PC-9 (cell line): ENCODE data around the gene TBC1D24. TPM values are rescaled to one million over a fixed set of nuclear protein-coding genes. Genes with fewer than 3 reads are reported as not detected.
A peak's percentile ranks its signal among the peaks of the same experiment; 100 is the strongest.

Source experiments
- BruUV-seq: library from RNA; stranded (reverse); fragments of 400-500 nt; replicated peaks from 2 replicates; lab custom pipeline; 2021; lab: Mats Ljungman, UMichigan
- CTCF ChIA-PET: fragments of 300-600 bp; sonication (Branson Sonifier 250); formaldehyde crosslinking; loops from one replicate; lab custom pipeline; 2022; ENCODE audit warnings: antibody characterized with exemption; lab: Charles Lee
- POLR2A ChIA-PET: fragments of 300-600 bp; sonication (Branson Sonifier 250); formaldehyde crosslinking; loops from one replicate; lab custom pipeline; 2022; ENCODE audit warnings: antibody characterized with exemption; ENCODE audit not compliant: unreplicated experiment; lab: Charles Lee
- DNase-seq, 2 experiments: peaks; one replicate each; pipeline versions ENCODE4 v3.0.0 to v3.0.0-alpha.2; 2015 to 2022; ENCODE audit warnings: mixed read lengths in 1 of 2
- H2AFZ ChIP-seq: fragments of 200-600 bp; sonication (generic); 2 replicates; pipeline ENCODE4 v1.8.1; 2017; ENCODE audit warnings: antibody characterized with exemption
- H3F3A ChIP-seq: fragments of 200-600 bp; sonication (generic); 2 replicates; pipeline ENCODE4 v1.8.1; 2017; ENCODE audit warnings: antibody characterized with exemption, mild to moderate bottlenecking, low read depth; ENCODE audit not compliant: insufficient read depth
- H3K27ac ChIP-seq: fragments of 200-600 bp; sonication (generic); 2 replicates; pipeline ENCODE4 v1.6.1; 2016; ENCODE audit warnings: mixed run types
- H3K27me3 ChIP-seq: fragments of 200-600 bp; sonication (generic); 2 replicates; pipeline ENCODE4 v1.6.1; 2016; ENCODE audit warnings: low read depth, mixed run types; ENCODE audit not compliant: insufficient read depth
- H3K36me3 ChIP-seq: fragments of 200-600 bp; sonication (generic); 2 replicates; pipeline ENCODE4 v1.6.1; 2016; ENCODE audit warnings: low read depth, mixed run types
- H3K4me1 ChIP-seq: fragments of 200-600 bp; sonication (generic); replicated peaks from 2 replicates; pipeline ENCODE4 v1.6.1; 2016; ENCODE audit warnings: mixed run types; ENCODE audit not compliant: insufficient read depth
- H3K4me2 ChIP-seq: fragments of 200-600 bp; sonication (generic); 2 replicates; pipeline ENCODE4 v1.6.1; 2017; ENCODE audit warnings: mixed run types
- H3K4me3 ChIP-seq: fragments of 200-600 bp; sonication (generic); 2 replicates; pipeline ENCODE4 v1.6.1; 2016; ENCODE audit warnings: mixed run types
- H3K79me2 ChIP-seq: fragments of 200-600 bp; sonication (generic); 2 replicates; pipeline ENCODE4 v1.6.1; 2017; ENCODE audit warnings: low read depth, mixed run types
- H3K9me2 ChIP-seq: fragments of 200-600 bp; sonication (generic); 2 replicates; pipeline ENCODE4 v1.8.1; 2017; ENCODE audit warnings: mild to moderate bottlenecking; ENCODE audit not compliant: insufficient read depth
- H3K9me3 ChIP-seq: fragments of 200-600 bp; sonication (generic); 2 replicates; pipeline ENCODE4 v1.8.1; 2016; ENCODE audit warnings: low read depth; ENCODE audit not compliant: insufficient read depth
- H4K20me1 ChIP-seq: fragments of 200-600 bp; sonication (generic); 2 replicates; pipeline ENCODE4 v1.8.1; 2017; ENCODE audit not compliant: insufficient read depth
- CTCF ChIP-seq: fragments of 200-600 bp; sonication (generic); conservative IDR thresholded peaks from 2 replicates; pipeline ENCODE4 v1.6.1; 2017; ENCODE audit warnings: mixed run types, antibody characterized with exemption, mild to moderate bottlenecking, moderate library complexity
- EZH2 ChIP-seq: fragments of 200-600 bp; sonication (generic); IDR thresholded peaks from 2 replicates; pipeline ENCODE4 v1.8.0; 2017; ENCODE audit warnings: antibody characterized with exemption, low read depth
- intact Hi-C: fragments of 100-400 bp; cut with micrococcal nuclease; formaldehyde crosslinking; loops from one replicate; pipeline ENCODE4 v1.10.0; 2022; ENCODE audit not compliant: unreplicated experiment
- total RNA-seq: library from RNA; stranded (reverse); gene quantifications from 2 replicates; pipeline ENCODE4 v1.2.3, GENCODE V29; 2021

The TBC1D24 gene
- total RNA-seq, 1 experiment from 2014 or later = 30.0 TPM

DNA sequence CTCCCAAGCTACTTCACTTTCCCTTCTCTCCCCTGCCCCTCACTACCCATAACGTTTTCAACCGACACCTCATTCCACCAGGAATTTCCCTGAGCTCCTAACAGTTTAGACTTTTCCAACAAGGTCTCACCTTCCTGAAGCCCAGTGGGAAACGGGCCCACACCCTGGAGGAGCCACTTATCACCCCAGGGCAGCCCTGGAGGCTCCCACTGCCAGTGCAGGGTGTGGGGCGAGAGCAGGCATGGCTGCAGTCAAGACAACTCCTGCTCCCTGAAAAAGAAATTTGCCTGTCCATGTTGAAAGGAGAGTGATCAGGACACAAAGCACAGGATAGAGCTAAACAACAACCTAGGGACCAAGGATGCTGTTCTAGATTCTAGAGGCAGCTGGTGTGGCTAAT is 47.4 kb upstream of the TBC1D24 start:
- H2AFZ ChIP-seq = no peak overlapping the region
- H3K4me3 ChIP-seq = no peak overlapping the region
- TF ChIP-seq EZH2 = no peak
- TF ChIP-seq CTCF = no peak
- no peak for DNase-seq
- H3F3A ChIP-seq = peaks cover 20% of the 10 kb centered on the region; the same call in 1 of the 2 replicates
- no peaks in the 10 kb centered on the region; the same call in 1 of the 2 replicates for H3K36me3 ChIP-seq
- H3K79me2 ChIP-seq = peaks cover 31% of the 10 kb centered on the region
- H3K27ac ChIP-seq = no peak overlapping the region
- ChIA-PET POLR2A (interaction anchor here (0.7 kb wide), 1 partner anchor 92 kb away, joined by 4 read pairs; no protein-coding TSS in a partner anchor), CTCF (no interaction called here)
- H3K4me2 ChIP-seq = peak overlapping the region; percentile 82
- intact Hi-C loops = loop anchor here (5.0 kb wide), 1 partner anchor 75 kb away; no protein-coding TSS in a partner anchor
- no peaks in the 10 kb centered on the region; the same call in 1 of the 2 replicates for H4K20me1 ChIP-seq
- no peaks in the 10 kb centered on the region for H3K9me3 ChIP-seq
- H3K4me1 ChIP-seq = peaks cover 40% of the 10 kb centered on the region
- BruUV-seq = no TSS peak
- no peaks in the 10 kb centered on the region for H3K27me3 ChIP-seq
- H3K9me2 ChIP-seq = no peaks in the 10 kb centered on the region

- Histone ChIP-seq H3K27me3 (no peaks in the 10 kb centered on the region), H3K9me2 (no peaks in the 10 kb centered on the region), H3F3A (peaks cover 20% of the 10 kb centered on the region; the same call in 1 of the 2 replicates), H3K79me2 (peaks cover 38% of the 10 kb centered on the region), H3K9me3 (no peaks in the 10 kb centered on the region), H3K36me3 (no peaks in the 10 kb centered on the region; the same call in 1 of the 2 replicates), H3K4me1 (peaks cover 40% of the 10 kb centered on the region), H4K20me1 (no peaks in the 10 kb centered on the region; the same call in 1 of the 2 replicates), H3K4me3 (peak overlapping the region; percentile 99), H3K4me2 (peak overlapping the region; percentile 82), H2AFZ (peak overlapping the region; percentile 90), H3K27ac (no peak overlapping the region)
- BruUV-seq = TSS peak; percentile 80
- TF ChIP-seq CTCF (peak; percentile 49; the same call in 1 of the 2 replicates), EZH2 (no peak)
- ChIA-PET CTCF (interaction anchor here (0.7 kb wide), 1 partner anchor 81 kb away, joined by 5 read pairs; no protein-coding TSS in a partner anchor), POLR2A (interaction anchor here (0.6 kb wide), 1 partner anchor 177 kb away, joined by 3 read pairs; the partner anchor contains the start of gene ECI1)
- intact Hi-C loops = loop anchor here (2.0 to 5.0 kb wide), 3 partner anchors 74 to 159 kb away; partner anchors contain the start of genes ABCA3 and RNPS1
- peak in 1 of 2 experiments; percentile 63 for DNase-seq
Measured at GRCh38 chr16:2428051-2428783, 46.7 kb upstream of the TBC1D24 start.

- Histone ChIP-seq H3K4me2 (peak overlapping the region; percentile 82), H3K79me2 (peaks cover 40% of the 10 kb centered on the region), H4K20me1 (no peaks in the 10 kb centered on the region; the same call in 1 of the 2 replicates), H3K4me3 (peak overlapping the region; percentile 99), H3K9me3 (no peaks in the 10 kb centered on the region), H3K27me3 (no peaks in the 10 kb centered on the region), H3K27ac (no peak overlapping the region), H3F3A (peaks cover 20% of the 10 kb centered on the region; the same call in 1 of the 2 replicates), H2AFZ (peak overlapping the region; percentile 90), H3K4me1 (peaks cover 40% of the 10 kb centered on the region), H3K9me2 (no peaks in the 10 kb centered on the region), H3K36me3 (no peaks in the 10 kb centered on the region; the same call in 1 of the 2 replicates)
- CTCF ChIA-PET = interaction anchor here (0.7 kb wide), 1 partner anchor 80 kb away, joined by 5 read pairs; no protein-coding TSS in a partner anchor
- DNase-seq = no peak
- intact Hi-C loops = loop anchor here (2.0 to 5.0 kb wide), 3 partner anchors 74 to 160 kb away; partner anchors contain the start of genes ABCA3 and RNPS1
- POLR2A ChIA-PET = no interaction called here
- no peak for TF ChIP-seq EZH2
- TF ChIP-seq CTCF = peak; percentile 27; the same call in 1 of the 2 replicates
- BruUV-seq = no TSS peak
Measured at GRCh38 chr16:2428784-2429033, 46.2 kb upstream of the TBC1D24 start.
